Activated B cell treated with CpG ODN at 0.5 μM for 24 hours (primary cell): ENCODE measurements around the gene SEPTIN7. TPM values are rescaled to one million over a fixed set of nuclear protein-coding genes. Genes with fewer than 3 reads are reported as not detected.

Experiments used
- ATAC-seq: fragments of 200-7000 bp; cut with Tn5 transposase; one replicate; pipeline ENCODE4 v1.10.0; 2021; ENCODE audit warnings: low read depth, mild to moderate bottlenecking, moderate library complexity
- CTCF ChIA-PET: fragments of 350-600 bp; sonication (Branson Sonifier 250); formaldehyde crosslinking; loops from one replicate; lab custom pipeline; 2021; ENCODE audit warnings: antibody characterized with exemption; lab: Charles Lee
- POLR2A ChIA-PET: fragments of 350-600 bp; sonication (Branson Sonifier 250); formaldehyde crosslinking; loops from one replicate; lab custom pipeline; 2021; ENCODE audit warnings: antibody characterized with exemption; lab: Charles Lee
- DNase-seq: peaks from one replicate; pipeline ENCODE4 v3.0.0; 2022
- H3K27ac Mint-ChIP-seq: one replicate; pipeline ENCODE4 v1.8.0; 2020; ENCODE audit warnings: mixed read lengths
- H3K27me3 Mint-ChIP-seq: one replicate; pipeline ENCODE4 v1.8.0; 2021; ENCODE audit warnings: mixed read lengths
- H3K36me3 Mint-ChIP-seq: one replicate; pipeline ENCODE4 v1.8.0; 2021; ENCODE audit warnings: low read depth, mixed read lengths
- H3K4me1 Mint-ChIP-seq: one replicate; pipeline ENCODE4 v1.8.0; 2021; ENCODE audit warnings: mixed read lengths
- H3K4me3 Mint-ChIP-seq: one replicate; pipeline ENCODE4 v1.8.0; 2020; ENCODE audit warnings: mild to moderate bottlenecking, mixed read lengths
- H3K9me3 Mint-ChIP-seq: one replicate; pipeline ENCODE4 v1.8.0; 2020; ENCODE audit warnings: mixed read lengths
- intact Hi-C: fragments of 100-400 bp; cut with micrococcal nuclease; formaldehyde crosslinking; loops from one replicate; pipeline ENCODE4 v1.15.1; 2024
- total RNA-seq: library from RNA; stranded (reverse); gene quantifications from 2 replicates; pipeline ENCODE4 v1.2.3, GENCODE V29; 2022
- TF ChIP-seq, protein P1 (sequence below): fragments of 200-600 bp; IDR thresholded peaks from one replicate; pipeline ENCODE4 v1.8.0; 2022; ENCODE audit warnings: antibody characterized with exemption, mild to moderate bottlenecking

The SEPTIN7 gene
- total RNA-seq, 1 donor from 2014 or later, result 239 TPM

DNA sequence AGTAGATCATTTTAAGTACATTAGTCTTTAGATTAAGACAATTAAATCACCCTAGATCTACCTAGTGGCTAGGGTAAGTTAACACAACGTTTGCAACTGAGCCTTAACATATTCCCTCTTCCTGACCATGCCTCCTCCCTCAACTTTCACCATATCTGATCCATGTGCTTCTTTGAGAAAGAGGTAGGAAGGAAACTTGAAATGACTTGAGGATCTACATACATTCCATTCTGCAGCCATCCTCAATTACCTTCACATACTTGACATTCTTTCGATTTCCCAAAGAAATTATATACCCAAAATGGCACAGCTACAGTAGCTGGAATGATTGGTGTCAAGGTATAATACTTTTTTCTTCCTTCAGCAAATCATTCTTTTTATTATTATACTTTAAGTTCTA, 12.9 kb upstream of the SEPTIN7 start:
- no peak for DNase-seq
- CTCF ChIA-PET, result no interaction called here
- Mint-ChIP-seq H3K4me3 (no peak overlapping the region), H3K27me3 (no peaks in the 10 kb centered on the region), H3K4me1 (no peaks in the 10 kb centered on the region), H3K9me3 (peaks cover 3% of the 10 kb centered on the region), H3K27ac (no peak overlapping the region), H3K36me3 (no peaks in the 10 kb centered on the region)
- intact Hi-C loops, result no loop called here
- ATAC-seq, result no peak
- TF ChIP-seq, protein P1, sequence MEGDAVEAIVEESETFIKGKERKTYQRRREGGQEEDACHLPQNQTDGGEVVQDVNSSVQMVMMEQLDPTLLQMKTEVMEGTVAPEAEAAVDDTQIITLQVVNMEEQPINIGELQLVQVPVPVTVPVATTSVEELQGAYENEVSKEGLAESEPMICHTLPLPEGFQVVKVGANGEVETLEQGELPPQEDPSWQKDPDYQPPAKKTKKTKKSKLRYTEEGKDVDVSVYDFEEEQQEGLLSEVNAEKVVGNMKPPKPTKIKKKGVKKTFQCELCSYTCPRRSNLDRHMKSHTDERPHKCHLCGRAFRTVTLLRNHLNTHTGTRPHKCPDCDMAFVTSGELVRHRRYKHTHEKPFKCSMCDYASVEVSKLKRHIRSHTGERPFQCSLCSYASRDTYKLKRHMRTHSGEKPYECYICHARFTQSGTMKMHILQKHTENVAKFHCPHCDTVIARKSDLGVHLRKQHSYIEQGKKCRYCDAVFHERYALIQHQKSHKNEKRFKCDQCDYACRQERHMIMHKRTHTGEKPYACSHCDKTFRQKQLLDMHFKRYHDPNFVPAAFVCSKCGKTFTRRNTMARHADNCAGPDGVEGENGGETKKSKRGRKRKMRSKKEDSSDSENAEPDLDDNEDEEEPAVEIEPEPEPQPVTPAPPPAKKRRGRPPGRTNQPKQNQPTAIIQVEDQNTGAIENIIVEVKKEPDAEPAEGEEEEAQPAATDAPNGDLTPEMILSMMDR, result no peak
- POLR2A ChIA-PET, result interaction anchor here (0.7 kb wide), 1 partner anchor 12 kb away, joined by 3 read pairs; no protein-coding TSS in a partner anchor

DNA sequence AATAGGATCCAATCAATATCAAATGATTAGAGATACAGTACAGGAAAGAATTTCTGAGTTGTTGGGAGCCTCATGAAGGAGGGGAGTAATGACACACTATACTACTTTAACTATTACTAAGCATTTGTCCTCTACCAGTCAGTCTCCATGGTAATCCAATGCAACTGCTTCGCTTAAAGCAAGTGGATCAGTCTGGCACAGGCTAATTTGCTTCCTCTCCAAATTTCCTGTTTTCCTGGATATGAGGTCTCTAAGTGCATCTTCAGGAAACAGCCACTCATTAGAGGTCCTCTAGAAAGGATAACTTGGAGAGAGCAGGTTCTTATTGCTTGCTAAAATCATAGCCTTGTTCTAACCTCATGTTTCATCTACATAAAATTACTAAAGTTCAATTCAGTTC, 8.4 kb upstream of the SEPTIN7 start:
- TF ChIP-seq, protein P1, result no peak
- Mint-ChIP-seq H3K36me3 (no peaks in the 10 kb centered on the region), H3K4me3 (no peak overlapping the region), H3K4me1 (peaks cover 2% of the 10 kb centered on the region), H3K27ac (no peak overlapping the region), H3K9me3 (peaks cover 3% of the 10 kb centered on the region), H3K27me3 (no peaks in the 10 kb centered on the region)
- ChIA-PET POLR2A (no interaction called here), CTCF (no interaction called here)
- no peak for DNase-seq
- no peak for ATAC-seq
- intact Hi-C loops, result loop anchor here (5.0 kb wide), 1 partner anchor 45 kb away; no protein-coding TSS in a partner anchor

DNA sequence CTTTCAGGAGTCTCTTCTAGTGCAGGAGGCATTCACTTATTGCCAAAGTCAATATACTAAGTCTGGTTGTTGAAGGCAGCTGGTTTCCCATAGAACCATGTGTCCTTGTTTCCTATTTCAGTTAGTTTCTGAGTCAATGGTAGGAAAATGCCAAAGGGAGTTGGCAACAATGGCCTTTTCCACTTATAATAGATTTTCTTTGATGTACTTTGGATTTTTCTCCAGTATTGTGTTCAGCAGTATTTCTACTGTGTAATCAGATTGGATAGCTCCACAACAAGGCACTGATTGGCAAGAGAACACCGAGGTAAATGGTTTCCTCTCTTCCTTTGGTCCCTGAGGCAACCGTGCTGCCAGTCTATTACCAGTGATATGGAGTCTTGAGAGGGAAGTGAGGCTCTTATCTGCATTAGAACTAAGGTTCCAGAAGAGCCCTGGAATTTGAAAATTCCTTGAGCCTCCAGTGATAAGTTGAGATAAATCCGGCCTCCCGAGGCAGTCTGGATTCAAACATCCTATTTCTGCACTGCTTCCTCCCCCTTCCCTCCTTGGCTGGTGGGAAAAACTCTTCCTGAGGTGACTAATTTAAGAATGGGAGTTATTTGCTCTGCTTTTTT, 7.9 kb upstream of the SEPTIN7 start:
- ATAC-seq, result no peak
- intact Hi-C loops, result loop anchor here (5.0 kb wide), 1 partner anchor 46 kb away; no protein-coding TSS in a partner anchor
- DNase-seq, result no peak
- CTCF ChIA-PET, result no interaction called here
- POLR2A ChIA-PET, result no interaction called here
- Mint-ChIP-seq H3K4me1 (peaks cover 5% of the 10 kb centered on the region), H3K4me3 (no peak overlapping the region), H3K27me3 (no peaks in the 10 kb centered on the region), H3K36me3 (no peaks in the 10 kb centered on the region), H3K27ac (no peak overlapping the region), H3K9me3 (peaks cover 3% of the 10 kb centered on the region)
- TF ChIP-seq, protein P1, result no peak

DNA sequence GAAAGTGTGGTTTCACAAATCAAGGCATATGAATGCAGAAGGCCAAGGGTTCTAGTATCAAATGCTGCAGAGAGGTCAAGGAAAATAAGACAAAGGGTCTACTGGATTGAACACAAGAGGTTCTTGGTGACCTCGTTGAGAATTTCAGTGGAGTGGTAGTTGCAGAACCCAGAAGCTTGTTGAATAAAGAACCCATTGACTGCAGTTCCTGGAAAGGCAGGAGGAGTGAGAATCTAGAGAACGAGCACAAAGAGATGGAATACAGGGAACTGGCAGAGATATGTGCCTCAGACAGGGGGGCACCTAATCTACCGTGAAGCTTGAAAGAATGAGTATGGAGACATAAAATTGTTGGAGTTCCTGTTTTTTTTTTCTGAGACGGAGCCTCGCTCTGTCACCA, 3.5 kb upstream of the SEPTIN7 start:
- H3K4me3 Mint-ChIP-seq, result no peak overlapping the region
- POLR2A ChIA-PET, result no interaction called here
- TF ChIP-seq, protein P1, result no peak
- CTCF ChIA-PET, result no interaction called here
- ATAC-seq (no peak), DNase-seq (no peak)
- H3K27me3 Mint-ChIP-seq, result no peaks in the 10 kb centered on the region
- intact Hi-C loops, result loop anchor here (5.0 kb wide), 1 partner anchor 35 kb away; no protein-coding TSS in a partner anchor
- peaks cover 12% of the 10 kb centered on the region for H3K36me3 Mint-ChIP-seq
- H3K9me3 Mint-ChIP-seq, result no peaks in the 10 kb centered on the region
- H3K4me1 Mint-ChIP-seq, result peaks cover 19% of the 10 kb centered on the region
- peak overlapping the region; percentile 12 for H3K27ac Mint-ChIP-seq

DNA sequence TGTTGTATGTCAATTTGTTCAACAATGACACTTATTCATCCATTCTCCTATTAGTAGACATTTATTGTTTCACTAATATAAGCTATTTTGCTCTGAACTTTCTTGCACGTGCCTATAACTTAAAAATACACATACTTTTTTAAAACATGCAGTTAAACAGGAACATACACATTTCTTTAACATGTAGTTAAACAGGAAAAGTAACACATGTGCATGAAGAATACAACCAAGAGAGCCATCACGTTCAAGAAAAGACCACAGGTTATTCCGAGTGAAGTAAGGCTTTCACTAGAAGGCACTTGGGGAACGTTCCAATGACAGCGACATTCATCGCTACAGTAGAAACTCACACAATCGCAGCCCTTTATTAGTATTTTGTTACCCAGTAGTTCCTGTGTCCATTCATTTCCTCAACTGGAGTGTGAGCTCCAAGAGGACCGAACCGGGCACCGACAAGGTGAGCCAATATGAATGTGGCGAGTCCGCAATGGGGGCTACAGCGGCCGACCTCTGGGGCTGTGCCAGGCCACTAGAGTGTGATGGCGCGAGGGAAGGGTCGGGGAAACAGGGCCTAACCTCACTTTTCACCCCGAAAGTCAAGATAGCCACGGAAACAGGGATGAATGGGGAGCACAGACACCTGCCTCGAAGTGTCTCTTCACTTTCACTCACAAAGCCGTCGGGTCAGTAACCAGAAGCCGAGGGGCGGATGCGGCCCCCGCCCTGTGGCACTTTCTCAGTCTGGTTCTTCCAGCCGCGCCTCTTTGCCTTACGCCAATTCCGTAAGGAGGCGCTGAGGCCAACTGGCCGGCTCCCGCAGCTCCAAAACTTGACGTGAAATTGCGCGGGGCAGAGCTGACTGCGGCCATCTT, 775 bp upstream of the SEPTIN7 start:
- intact Hi-C loops, result loop anchor here (1.0 to 5.0 kb wide), 4 partner anchors 38 to 763 kb away; partner anchors contain the start of gene DPY19L1
- peak; percentile 78 for DNase-seq
- TF ChIP-seq, protein P1, result no peak
- Mint-ChIP-seq H3K27me3 (no peaks in the 10 kb centered on the region), H3K4me3 (peak overlapping the region; percentile 96), H3K36me3 (peaks cover 19% of the 10 kb centered on the region), H3K27ac (peak overlapping the region; percentile 99), H3K4me1 (peaks cover 45% of the 10 kb centered on the region), H3K9me3 (no peaks in the 10 kb centered on the region)
- ATAC-seq, result peak; percentile 60
- ChIA-PET POLR2A (interaction anchor here (0.6 to 4.9 kb wide), 31 partner anchors 9 to 170 kb away, joined by 3 to 442 read pairs (median 4); partner anchors contain the start of gene HERPUD2), CTCF (interaction anchor here (1.3 to 4.5 kb wide), 5 partner anchors 72 to 107 kb away, joined by 3 to 59 read pairs (median 9); partner anchors contain the start of gene HERPUD2)
